K562 (cell line): ENCODE measurements around the gene KRT36. TPM values are rescaled to one million over a fixed set of nuclear protein-coding genes. Genes with fewer than 3 reads are reported as not detected.

Experiments
- ATAC-seq: fragments of 200-7000 bp; cut with Tn5 transposase; 3 replicates; pipeline ENCODE4 v1.9.1; 2020; ENCODE audit warnings: moderate library complexity
- BruUV-seq: library from RNA; stranded (reverse); fragments of 400-500 nt; replicated peaks from 2 replicates; lab custom pipeline; 2021; lab: Mats Ljungman, UMichigan
- CTCF ChIA-PET: fragments of 300-600 bp; formaldehyde crosslinking; extraction: SDS; loops from one replicate; lab custom pipeline; 2021; ENCODE audit warnings: low intra/inter-chr PET ratio; lab: Yijun Ruan, JAX
- POLR2A ChIA-PET: fragments of 300-600, 350-650 bp; sonication (Branson Sonifier 250); formaldehyde crosslinking; extraction: SDS; loops from one replicate; lab custom pipeline; 2021; ENCODE audit warnings: antibody characterized with exemption, inconsistent platforms; lab: Yijun Ruan, JAX
- DNase-seq, 4 experiments: peaks; one replicate each; pipeline versions ENCODE4 v3.0.0 to v3.0.0-alpha.2; 2011 to 2018; ENCODE audit warnings: low spot score in 3 of 4, mixed read lengths in 3 of 4; ENCODE audit errors: extremely low read depth in 1 of 4
- FAIRE-seq: peaks from 2 replicates; lab custom pipeline; 2011; peaks lifted over from hg19 to GRCh38; lab: Jason Lieb, UNC
- H2AFZ ChIP-seq: 2 replicates; pipeline ENCODE4 v1.6.0; 2011; ENCODE audit warnings: low read depth, low read length, control low read depth, inconsistent platforms
- H3K27ac ChIP-seq: fragments of 200-600 bp; 3 replicates; pipeline ENCODE4 v1.8.0; 2011; ENCODE audit warnings: low read depth, mild to moderate bottlenecking, control low read depth, inconsistent platforms, low read length, moderate library complexity, mixed read lengths; ENCODE audit errors: extremely low read depth
- H3K27me3 ChIP-seq, 2 experiments: fragments of 300-600 bp in 1 of 2; 2 replicates in 1 of 2; 3 replicates in 1 of 2; pipeline versions ENCODE4 v1.6.0 to v1.8.0; 2011; ENCODE audit warnings: inconsistent platforms in 2 of 2, low read length in 2 of 2, mild to moderate bottlenecking in 1 of 2, mixed read lengths in 1 of 2, moderate library complexity in 1 of 2; ENCODE audit not compliant: control insufficient read depth in 2 of 2, insufficient read depth in 2 of 2
- H3K36me3 ChIP-seq: fragments of 300-600 bp; 3 replicates; pipeline ENCODE4 v1.8.0; 2011; ENCODE audit warnings: mild to moderate bottlenecking, low read length, inconsistent platforms; ENCODE audit not compliant: control insufficient read depth, insufficient read depth
- H3K4me1 ChIP-seq, 2 experiments: fragments of 200-600 bp in 1 of 2; replicated peaks in 1 of 2; 2 replicates in 1 of 2; 3 replicates in 1 of 2; pipeline versions ENCODE4 v1.5.1 to v1.8.0; 2011; ENCODE audit warnings: inconsistent platforms in 2 of 2, low read length in 2 of 2, mild to moderate bottlenecking in 1 of 2, mixed read lengths in 1 of 2, moderate library complexity in 1 of 2; ENCODE audit not compliant: control insufficient read depth in 2 of 2, insufficient read depth in 2 of 2
- H3K4me2 ChIP-seq: 2 replicates; pipeline ENCODE4 v1.6.1; 2011; ENCODE audit warnings: low read length, control low read depth, inconsistent platforms, mixed read lengths; ENCODE audit not compliant: insufficient read depth
- H3K4me3 ChIP-seq: fragments of 200-600 bp; sonication (generic), shearing (Covaris generic); 2 replicates; pipeline ENCODE4 v1.5.1; 2016; ENCODE audit warnings: control low read depth, inconsistent platforms
- H3K79me2 ChIP-seq: fragments of 200-600 bp; 3 replicates; pipeline ENCODE4 v1.8.0; 2011; ENCODE audit warnings: low read length, inconsistent platforms; ENCODE audit not compliant: control insufficient read depth, insufficient read depth
- H3K9ac ChIP-seq, 2 experiments: 2 replicates each; pipeline versions ENCODE4 v1.6.0 to v1.6.1; 2011; ENCODE audit warnings: low read depth in 2 of 2, low read length in 2 of 2, control low read depth in 1 of 2, inconsistent platforms in 1 of 2, mild to moderate bottlenecking in 1 of 2, mixed read lengths in 1 of 2; ENCODE audit not compliant: insufficient read depth in 1 of 2
- H3K9me1 ChIP-seq: one replicate; pipeline ENCODE4 v1.6.0; 2011; ENCODE audit warnings: inconsistent platforms, mild to moderate bottlenecking, low read length, moderate library complexity; ENCODE audit not compliant: control insufficient read depth, insufficient read depth
- H3K9me3 ChIP-seq: replicated peaks from 2 replicates; pipeline ENCODE4 v1.5.1; 2011; ENCODE audit warnings: low read depth, low read length, inconsistent platforms; ENCODE audit not compliant: control insufficient read depth, insufficient read depth
- H4K20me1 ChIP-seq: replicated peaks from 2 replicates; pipeline ENCODE4 v1.6.1; 2011; ENCODE audit warnings: low read length, inconsistent platforms, mixed read lengths; ENCODE audit not compliant: control insufficient read depth, insufficient read depth
- ADNP ChIP-seq: fragments of 200-800 bp; sonication (Bioruptor generic); IDR thresholded peaks from 2 replicates; pipeline ENCODE4 v1.6.1; 2016; ENCODE audit warnings: missing genetic modification characterization, missing compliant biosample characterization
- ARID4B ChIP-seq: sonication (generic); formaldehyde crosslinking; IDR thresholded peaks from 2 replicates; pipeline ENCODE4 v1.8.0; 2022; ENCODE audit warnings: mild to moderate bottlenecking, missing genetic modification reagents
- CBFA2T2 ChIP-seq: fragments of 450-650 bp; conservative IDR thresholded peaks from 2 replicates; pipeline ENCODE4 v1.6.1; 2017; ENCODE audit warnings: mild to moderate bottlenecking
- E2F3 ChIP-seq: fragments of 250-450 bp; sonication (Bioruptor Pico); IDR thresholded peaks from 2 replicates; pipeline ENCODE4 v1.4.0; 2020; ENCODE audit warnings: mild to moderate bottlenecking
- EGR1 ChIP-seq: fragments of 450-650 bp; conservative IDR thresholded peaks from 2 replicates; pipeline ENCODE4 v1.6.1; 2017; ENCODE audit warnings: mild to moderate bottlenecking
- HMBOX1 ChIP-seq: sonication (generic); IDR thresholded peaks from 2 replicates; pipeline ENCODE4 v1.6.1; 2016
- RAD51 ChIP-seq: fragments of 450-650 bp; IDR thresholded peaks from 2 replicates; pipeline ENCODE4 v1.7.1; 2016; ENCODE audit warnings: low read depth, mild to moderate bottlenecking, borderline replicate concordance
- TFE3 ChIP-seq: fragments of 450-650 bp; formaldehyde crosslinking; IDR thresholded peaks from 2 replicates; pipeline ENCODE4 v1.4.0; 2020; ENCODE audit warnings: mild to moderate bottlenecking, mixed read lengths
- WGBS: fragments of 100-300 bp; shearing (Covaris generic); methylation state at CpG from one replicate; pipeline ENCODE4 v1.1.6; 2016; ENCODE audit warnings: low coverage, mixed read lengths; ENCODE audit not compliant: insufficient coverage; ENCODE audit errors: missing lambda C conversion rate; 5-methylcytosine and 5-hydroxymethylcytosine counted together
- in situ Hi-C: fragments of 300-500 bp; cut with MboI; formaldehyde crosslinking; loops from 4 replicates; pipeline ENCODE4 v1.15.0; 2018; ENCODE audit warnings: inconsistent platforms, mixed read lengths
- intact Hi-C: fragments of 100-400 bp; cut with micrococcal nuclease; formaldehyde crosslinking; loops from 2 replicates; pipeline ENCODE4 v1.14.2; 2022
- polyA plus RNA-seq, 8 experiments: library from polyadenylated mRNA; depleted of rRNA in 4 of 8; stranded (reverse) in 5 of 8; unstranded in 3 of 8; fragments of >200 nt; fragmentation: Nextera tagmentation in 2 of 8; fragmentation: Illumina TruSeq in 1 of 8; extraction: Ambion mirVana in 2 of 8; extraction: Trizol in 1 of 8; gene quantifications; 2 replicates each; pipeline versions ENCODE4 v1.2.1 to v1.2.3, GENCODE V29; 2011 to 2014; ENCODE audit warnings: inconsistent platforms in 1 of 8, missing spikeins in 1 of 8
- total RNA-seq, 7 experiments: library from RNA; depleted of rRNA in 6 of 7; stranded (reverse); fragments of >200 nt in 6 of 7; fragmentation: Illumina TruSeq in 2 of 7; extraction: Trizol in 2 of 7; gene quantifications; 2 replicates each; pipeline versions ENCODE4 v1.2.1 to v1.2.3, GENCODE V29; 2011 to 2021; ENCODE audit warnings: low replicate concordance in 1 of 7
- TF ChIP-seq, protein P1 (sequence below): sonication (generic); formaldehyde crosslinking; IDR thresholded peaks from 2 replicates; pipeline ENCODE4 v1.5.0; 2020; ENCODE audit warnings: missing genetic modification reagents

Gene KRT36
- total and polyA plus RNA-seq, 9 of the 15 experiments (the other 6 are each of a cell fraction or from before 2014, with no cell fraction given) = 0.04 TPM; not detected in 8

DNA sequence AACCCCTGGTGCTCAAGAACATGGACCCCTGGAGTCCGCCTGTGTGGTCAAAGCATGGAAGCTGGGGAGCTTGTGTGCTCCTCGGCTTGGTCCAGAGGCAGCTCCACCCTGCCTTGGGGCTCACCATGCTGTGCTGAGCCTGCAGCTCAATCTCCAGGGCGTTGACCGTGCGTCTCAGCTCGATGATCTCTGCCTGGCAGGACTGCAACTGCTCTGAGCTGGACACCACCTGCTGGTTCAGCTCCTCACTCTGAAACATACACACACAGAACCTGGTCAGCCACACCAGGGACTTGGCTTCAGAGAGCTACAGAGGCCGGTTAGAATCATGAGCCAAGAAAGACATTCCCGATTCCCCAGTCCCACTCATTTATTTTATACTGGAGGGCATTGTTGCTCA lies 11.5 kb downstream of the KRT36 start (continued):
- TF ChIP-seq E2F3 (CRISPR knock-in tag) (no peak), EGR1 (no peak)

GRCh38 chr17:41476866-41477815 lies 12.6 kb downstream of the KRT36 start:
- CTCF ChIA-PET = no interaction called here

More at GRCh38 chr17:41476866-41477815, 12.6 kb downstream of the KRT36 start:
- Histone ChIP-seq H3K9me1 (no peaks in the 10 kb centered on the region), H3K4me2 (no peak overlapping the region), H3K4me1 (peaks cover 3 to 4% of the 10 kb centered on the region in 2 experiments; a peak in 2 of 5 replicates), H3K27me3 (peaks cover 14 to 76% of the 10 kb centered on the region in 2 experiments), H3K36me3 (no peaks in the 10 kb centered on the region), H2AFZ (no peak overlapping the region), H3K27ac (no peak overlapping the region), H4K20me1 (peaks cover 3% of the 10 kb centered on the region; the same call in 1 of the 2 replicates), H3K9me3 (no peaks in the 10 kb centered on the region), H3K4me3 (no peak overlapping the region), H3K79me2 (no peaks in the 10 kb centered on the region), H3K9ac (no peak overlapping the region)
- in situ Hi-C loops (no loop called here), intact Hi-C loops (no loop called here)
- no TSS peak for BruUV-seq
- POLR2A ChIA-PET = interaction anchor here (0.6 kb wide), 2 partner anchors 145 to 353 kb away, joined by 4 read pairs; partner anchors contain the start of gene KRTAP4-12
- peak; percentile 29 for FAIRE-seq
- no peak for DNase-seq
- no peak for ATAC-seq
- 9% methylated on average over 20 of the region's 22 CpGs for WGBS
- 0 out of 2 replicates have a peak, but pooled peaks have one; percentile 5 for TF ChIP-seq CBFA2T2
- no peak for TF ChIP-seq ARID4B (CRISPR knock-in tag)
- TF ChIP-seq ADNP = no peak
- TF ChIP-seq TFE3 (CRISPR knock-in tag) = peak; percentile 64
- TF ChIP-seq HMBOX1 = no peak
- TF ChIP-seq, protein P1, sequence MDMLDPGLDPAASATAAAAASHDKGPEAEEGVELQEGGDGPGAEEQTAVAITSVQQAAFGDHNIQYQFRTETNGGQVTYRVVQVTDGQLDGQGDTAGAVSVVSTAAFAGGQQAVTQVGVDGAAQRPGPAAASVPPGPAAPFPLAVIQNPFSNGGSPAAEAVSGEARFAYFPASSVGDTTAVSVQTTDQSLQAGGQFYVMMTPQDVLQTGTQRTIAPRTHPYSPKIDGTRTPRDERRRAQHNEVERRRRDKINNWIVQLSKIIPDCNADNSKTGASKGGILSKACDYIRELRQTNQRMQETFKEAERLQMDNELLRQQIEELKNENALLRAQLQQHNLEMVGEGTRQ (CRISPR knock-in tag) = 0 out of 2 replicates have a peak, but pooled peaks have one; percentile 20
- peak; percentile 45; the same call in 1 of the 2 replicates for TF ChIP-seq RAD51
